Retinal pigment epithelial cell (primary cell): ENCODE data around the gene GABPA.
A peak's percentile ranks its signal among the peaks of the same experiment; 100 is the strongest.

Source experiments
- DNase-seq: peaks from one replicate; pipeline ENCODE4 v3.0.0-alpha.2; 2010; ENCODE audit warnings: low read depth
- H3K4me3 ChIP-seq: 2 replicates; pipeline ENCODE4 v1.5.1; 2011; ENCODE audit warnings: mild to moderate bottlenecking, low read length, control low read depth, moderate library complexity
- TF ChIP-seq, protein P1 (sequence below): conservative IDR thresholded peaks from 2 replicates; pipeline ENCODE4 v1.5.1; 2011; ENCODE audit warnings: low read depth, low read length, control low read depth, inconsistent platforms

The GABPA gene

GRCh38 chr21:25722631-25723030 is 12.1 kb upstream of the GABPA start:
- H3K4me3 ChIP-seq: no peak overlapping the region
- no peak for DNase-seq
- TF ChIP-seq, protein P1, sequence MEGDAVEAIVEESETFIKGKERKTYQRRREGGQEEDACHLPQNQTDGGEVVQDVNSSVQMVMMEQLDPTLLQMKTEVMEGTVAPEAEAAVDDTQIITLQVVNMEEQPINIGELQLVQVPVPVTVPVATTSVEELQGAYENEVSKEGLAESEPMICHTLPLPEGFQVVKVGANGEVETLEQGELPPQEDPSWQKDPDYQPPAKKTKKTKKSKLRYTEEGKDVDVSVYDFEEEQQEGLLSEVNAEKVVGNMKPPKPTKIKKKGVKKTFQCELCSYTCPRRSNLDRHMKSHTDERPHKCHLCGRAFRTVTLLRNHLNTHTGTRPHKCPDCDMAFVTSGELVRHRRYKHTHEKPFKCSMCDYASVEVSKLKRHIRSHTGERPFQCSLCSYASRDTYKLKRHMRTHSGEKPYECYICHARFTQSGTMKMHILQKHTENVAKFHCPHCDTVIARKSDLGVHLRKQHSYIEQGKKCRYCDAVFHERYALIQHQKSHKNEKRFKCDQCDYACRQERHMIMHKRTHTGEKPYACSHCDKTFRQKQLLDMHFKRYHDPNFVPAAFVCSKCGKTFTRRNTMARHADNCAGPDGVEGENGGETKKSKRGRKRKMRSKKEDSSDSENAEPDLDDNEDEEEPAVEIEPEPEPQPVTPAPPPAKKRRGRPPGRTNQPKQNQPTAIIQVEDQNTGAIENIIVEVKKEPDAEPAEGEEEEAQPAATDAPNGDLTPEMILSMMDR: no peak

- no peak overlapping the region for H3K4me3 ChIP-seq
- DNase-seq: no peak
- TF ChIP-seq, protein P1: no peak
Observed at GRCh38 chr21:25732091-25732760, 2.5 kb upstream of the GABPA start.

DNA sequence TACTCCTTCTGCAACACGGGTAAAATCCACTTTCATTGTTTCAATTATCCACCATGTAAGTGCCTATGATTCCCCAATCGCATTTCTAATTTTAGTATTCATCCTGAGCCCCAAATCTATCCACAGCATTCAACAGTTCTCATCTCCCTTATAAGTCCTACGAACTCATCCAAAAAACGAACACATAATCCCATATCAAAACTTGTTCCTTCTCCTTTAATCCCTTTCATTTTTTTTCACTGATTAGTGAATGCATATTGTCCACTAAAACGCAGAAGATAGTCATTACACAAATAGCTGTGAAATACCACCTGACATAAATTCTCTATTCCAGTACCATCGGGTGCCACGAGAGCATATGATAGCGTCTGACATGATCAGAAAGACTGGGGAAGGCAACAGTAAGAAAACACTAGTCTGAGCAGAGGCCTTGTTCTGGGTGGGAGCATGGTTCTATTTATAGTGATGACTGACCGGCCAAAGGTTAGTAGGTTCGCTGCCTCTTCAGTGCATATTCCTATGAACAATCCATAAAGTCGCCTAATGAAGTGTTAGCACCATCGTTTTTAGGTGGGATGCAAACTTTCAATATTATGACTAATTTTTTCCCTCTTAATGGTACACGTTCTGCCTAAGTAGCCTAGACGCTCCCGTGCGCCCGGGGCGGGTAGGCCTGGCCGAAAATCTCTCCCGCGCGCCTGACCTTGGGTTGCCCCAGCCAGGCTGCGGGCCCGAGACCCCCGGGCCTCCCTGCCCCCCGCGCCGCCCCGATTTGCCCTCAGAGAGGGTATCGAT is 716 bp upstream of the GABPA start:
- DNase-seq: peak; percentile 42
- H3K4me3 ChIP-seq: peak overlapping the region; percentile 99
- TF ChIP-seq, protein P1: no peak

- TF ChIP-seq, protein P1: no peak
- no peak for DNase-seq
- peak overlapping the region; percentile 99 for H3K4me3 ChIP-seq
Observed at GRCh38 chr21:25734654-25734903, 193 bp upstream of the GABPA start.

DNA sequence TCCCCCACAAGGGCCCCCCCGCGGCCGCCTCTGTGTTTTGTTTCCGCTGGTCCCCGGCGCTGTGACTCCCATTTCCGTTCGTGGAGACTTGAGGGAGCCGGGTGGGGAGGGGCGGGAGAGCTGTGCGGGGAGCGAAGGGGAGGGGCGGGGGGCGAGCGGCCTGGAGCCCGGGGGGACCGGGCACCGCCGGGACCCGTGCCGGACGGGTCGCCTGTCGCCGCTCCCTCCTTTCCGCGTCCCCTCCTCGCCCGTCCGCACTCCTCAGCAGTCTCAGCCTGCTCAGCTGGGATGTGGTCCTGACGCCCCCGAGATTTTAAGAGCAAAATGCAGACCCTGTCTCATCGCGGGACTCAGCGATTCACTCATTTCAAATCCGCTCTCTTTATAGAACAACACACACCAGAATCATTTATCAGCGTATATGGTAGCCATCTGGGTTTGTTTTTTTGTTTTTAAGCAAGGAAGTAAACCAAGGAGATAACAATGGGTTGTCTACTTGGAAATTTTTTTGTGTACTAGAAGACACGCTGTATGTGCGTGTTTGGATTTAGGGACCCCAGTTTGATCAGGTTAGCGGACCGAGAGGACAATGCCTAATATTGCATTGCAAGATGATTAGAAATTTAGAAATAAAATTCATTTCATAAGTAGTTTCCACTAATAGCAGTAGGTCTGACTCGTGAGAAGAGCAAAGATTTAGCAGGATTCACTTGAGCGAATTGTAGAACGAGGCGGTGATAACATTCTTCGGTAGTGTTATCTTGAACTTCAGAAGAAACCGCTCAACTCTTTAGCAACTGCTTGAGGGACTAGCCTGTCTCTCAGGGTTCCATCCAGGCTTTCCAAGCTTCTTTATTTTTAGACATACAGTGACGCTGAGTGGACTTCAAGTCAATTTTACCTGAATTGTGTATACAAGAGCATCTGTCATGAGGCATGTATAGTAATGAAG is 1.1 kb downstream of the GABPA start:
- peak; percentile 42 for DNase-seq
- H3K4me3 ChIP-seq: peak overlapping the region; percentile 99
- TF ChIP-seq, protein P1: no peak

GRCh38 chr21:25737421-25737820 is 2.6 kb downstream of the GABPA start:
- TF ChIP-seq, protein P1: no peak
- no peak for DNase-seq
- H3K4me3 ChIP-seq: no peak overlapping the region
